Calu3 (cell line): ENCODE data around the gene CDX2. TPM values are rescaled to one million over a fixed set of nuclear protein-coding genes. Genes with fewer than 3 reads are reported as not detected.

ENCODE experiments used
- BruUV-seq: library from RNA; stranded (reverse); fragments of 400-500 nt; replicated peaks from 2 replicates; lab custom pipeline; 2021; lab: Mats Ljungman, UMichigan
- CTCF ChIA-PET: fragments of 300-600 bp; sonication (Branson Sonifier 250); formaldehyde crosslinking; loops from one replicate; lab custom pipeline; 2022; ENCODE audit warnings: antibody characterized with exemption; lab: Charles Lee
- DNase-seq: peaks from one replicate; pipeline ENCODE4 v3.0.0; 2022
- H3K27ac Mint-ChIP-seq: one replicate; pipeline ENCODE4 v1.8.0; 2022; ENCODE audit warnings: mixed read lengths; ENCODE audit not compliant: unreplicated experiment
- H3K27me3 Mint-ChIP-seq: one replicate; pipeline ENCODE4 v1.8.0; 2022; ENCODE audit warnings: mixed read lengths; ENCODE audit not compliant: unreplicated experiment
- H3K36me3 Mint-ChIP-seq: one replicate; pipeline ENCODE4 v1.8.0; 2022; ENCODE audit warnings: mild to moderate bottlenecking, moderate library complexity, mixed read lengths; ENCODE audit not compliant: insufficient read depth, unreplicated experiment
- H3K4me1 Mint-ChIP-seq: one replicate; pipeline ENCODE4 v1.8.0; 2022; ENCODE audit warnings: mild to moderate bottlenecking, low read depth, mixed read lengths; ENCODE audit not compliant: unreplicated experiment
- H3K4me3 Mint-ChIP-seq: one replicate; pipeline ENCODE4 v1.8.0; 2022; ENCODE audit warnings: mild to moderate bottlenecking, low read depth, moderate library complexity, mixed read lengths; ENCODE audit not compliant: unreplicated experiment
- H3K9me3 Mint-ChIP-seq: one replicate; pipeline ENCODE4 v1.8.0; 2022; ENCODE audit warnings: low read depth, mixed read lengths; ENCODE audit not compliant: unreplicated experiment
- CTCF ChIP-seq: fragments of 200-600 bp; IDR thresholded peaks from one replicate; pipeline ENCODE4 v1.8.0; 2022; ENCODE audit warnings: antibody characterized with exemption; ENCODE audit not compliant: unreplicated experiment
- intact Hi-C: fragments of 100-400 bp; cut with micrococcal nuclease; formaldehyde crosslinking; loops from one replicate; pipeline ENCODE4 v1.10.0; 2022; ENCODE audit not compliant: unreplicated experiment
- total RNA-seq: library from RNA; stranded (reverse); gene quantifications from 2 replicates; pipeline ENCODE4 v1.2.3, GENCODE V29; 2022

CDX2 gene
- total RNA-seq, 1 experiment from 2014 or later = not detected

- no peak overlapping the region for H3K27ac Mint-ChIP-seq
- H3K27me3 Mint-ChIP-seq = no peaks in the 10 kb centered on the region
- no peaks in the 10 kb centered on the region for H3K9me3 Mint-ChIP-seq
- DNase-seq = no peak
- intact Hi-C loops = no loop called here
- H3K4me1 Mint-ChIP-seq = no peaks in the 10 kb centered on the region
- TF ChIP-seq CTCF = no peak
- H3K36me3 Mint-ChIP-seq = no peaks in the 10 kb centered on the region
- no TSS peak for BruUV-seq
- CTCF ChIA-PET = interaction anchor here (0.6 kb wide), 1 partner anchor 7 kb away, joined by 4 read pairs; no protein-coding TSS in a partner anchor
- H3K4me3 Mint-ChIP-seq = no peak overlapping the region
These were observed 32.8 kb upstream of the CDX2 start for GRCh38 chr13:28001837-28002473.

DNA sequence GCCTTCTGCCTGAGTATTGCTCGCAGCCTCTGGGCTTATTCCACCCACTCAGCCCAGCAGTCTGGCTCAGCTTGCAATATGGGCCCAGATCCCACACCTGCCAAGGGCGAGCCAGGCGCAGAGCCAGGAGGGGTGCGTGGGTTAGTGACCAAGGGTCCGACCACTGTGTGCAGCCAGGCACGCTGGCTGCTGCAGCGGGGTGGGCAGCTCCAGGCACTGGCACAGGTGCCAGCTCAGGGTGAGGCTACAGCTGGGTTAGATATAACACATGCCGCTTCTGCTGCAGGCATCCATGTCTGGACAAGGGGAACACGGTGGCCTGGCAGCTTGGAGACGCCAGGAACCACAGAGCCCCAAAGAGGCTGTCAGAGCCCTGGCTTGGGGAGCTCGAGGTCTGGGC is 31.9 kb upstream of the CDX2 start:
- no peaks in the 10 kb centered on the region for H3K4me1 Mint-ChIP-seq
- BruUV-seq = no TSS peak
- CTCF ChIA-PET = no interaction called here
- no peak for DNase-seq
- no peak overlapping the region for H3K4me3 Mint-ChIP-seq
- intact Hi-C loops = no loop called here
- H3K9me3 Mint-ChIP-seq = no peaks in the 10 kb centered on the region
- no peaks in the 10 kb centered on the region for H3K36me3 Mint-ChIP-seq
- H3K27me3 Mint-ChIP-seq = no peaks in the 10 kb centered on the region
- H3K27ac Mint-ChIP-seq = no peak overlapping the region
- TF ChIP-seq CTCF = no peak

DNA sequence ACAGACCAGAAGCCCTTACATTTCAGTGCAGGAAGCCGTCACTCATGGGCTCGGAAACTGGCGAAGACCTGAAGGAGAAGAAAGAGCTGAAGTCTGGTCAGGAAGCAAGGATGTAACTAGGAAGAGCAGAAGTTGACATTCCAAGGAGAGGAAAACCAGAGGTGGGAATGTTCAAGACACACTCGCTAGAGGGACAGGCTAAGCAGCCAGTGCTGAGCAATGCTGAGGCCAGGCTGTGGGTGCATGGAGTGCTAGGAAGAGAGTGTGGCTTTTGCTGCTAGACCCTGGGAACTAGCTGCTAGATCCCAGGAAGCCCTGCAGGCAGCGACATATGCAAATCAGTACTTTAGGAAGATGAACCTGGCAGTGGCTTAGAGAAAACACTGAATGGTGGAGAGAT is 31.5 kb upstream of the CDX2 start:
- intact Hi-C loops = no loop called here
- no peaks in the 10 kb centered on the region for H3K9me3 Mint-ChIP-seq
- H3K27me3 Mint-ChIP-seq = no peaks in the 10 kb centered on the region
- no peak overlapping the region for H3K4me3 Mint-ChIP-seq
- H3K27ac Mint-ChIP-seq = no peak overlapping the region
- CTCF ChIA-PET = no interaction called here
- H3K36me3 Mint-ChIP-seq = no peaks in the 10 kb centered on the region
- no TSS peak for BruUV-seq
- no peaks in the 10 kb centered on the region for H3K4me1 Mint-ChIP-seq
- TF ChIP-seq CTCF = no peak
- no peak for DNase-seq

DNA sequence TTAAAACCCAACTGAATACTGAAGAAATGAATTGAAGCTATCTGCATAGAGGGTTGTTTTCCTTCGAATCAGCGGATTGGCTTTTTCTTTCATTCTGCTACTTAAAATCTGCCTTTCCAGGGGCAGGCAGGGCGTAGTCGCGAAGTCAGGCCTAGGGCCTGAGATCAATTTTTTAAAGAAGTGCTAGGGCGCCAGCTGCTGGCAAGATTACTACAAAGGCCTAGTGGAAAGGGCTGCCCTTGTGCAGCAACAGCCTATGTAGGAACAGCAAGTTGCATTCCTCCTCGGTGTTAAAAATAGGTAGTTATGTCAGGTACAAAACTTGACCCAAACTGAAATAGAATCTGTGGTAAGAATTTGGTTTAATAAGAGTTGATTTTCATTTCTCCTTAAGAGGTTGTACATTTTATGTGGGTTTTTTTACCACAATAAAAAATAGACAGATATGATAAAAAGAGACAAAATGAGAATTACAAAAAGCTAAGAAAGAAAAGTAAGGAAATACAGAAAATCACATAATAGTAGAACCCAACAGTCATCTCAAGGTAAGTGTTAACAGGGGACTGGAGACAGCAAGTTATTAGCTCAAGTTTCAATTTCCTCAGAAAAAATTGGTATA is 28.9 kb upstream of the CDX2 start:
- H3K36me3 Mint-ChIP-seq = no peaks in the 10 kb centered on the region
- H3K9me3 Mint-ChIP-seq = no peaks in the 10 kb centered on the region
- no TSS peak for BruUV-seq
- intact Hi-C loops = no loop called here
- CTCF ChIA-PET = interaction anchor here (0.9 kb wide), 1 partner anchor 636 kb away, joined by 3 read pairs; no protein-coding TSS in a partner anchor
- peaks cover 16% of the 10 kb centered on the region for H3K27me3 Mint-ChIP-seq
- H3K27ac Mint-ChIP-seq = no peak overlapping the region
- DNase-seq = peak; percentile 52
- H3K4me1 Mint-ChIP-seq = no peaks in the 10 kb centered on the region
- no peak for TF ChIP-seq CTCF
- H3K4me3 Mint-ChIP-seq = no peak overlapping the region
